ENCODE measurements around the gene HOGA1.

- TF ChIP-seq, protein P1, sequence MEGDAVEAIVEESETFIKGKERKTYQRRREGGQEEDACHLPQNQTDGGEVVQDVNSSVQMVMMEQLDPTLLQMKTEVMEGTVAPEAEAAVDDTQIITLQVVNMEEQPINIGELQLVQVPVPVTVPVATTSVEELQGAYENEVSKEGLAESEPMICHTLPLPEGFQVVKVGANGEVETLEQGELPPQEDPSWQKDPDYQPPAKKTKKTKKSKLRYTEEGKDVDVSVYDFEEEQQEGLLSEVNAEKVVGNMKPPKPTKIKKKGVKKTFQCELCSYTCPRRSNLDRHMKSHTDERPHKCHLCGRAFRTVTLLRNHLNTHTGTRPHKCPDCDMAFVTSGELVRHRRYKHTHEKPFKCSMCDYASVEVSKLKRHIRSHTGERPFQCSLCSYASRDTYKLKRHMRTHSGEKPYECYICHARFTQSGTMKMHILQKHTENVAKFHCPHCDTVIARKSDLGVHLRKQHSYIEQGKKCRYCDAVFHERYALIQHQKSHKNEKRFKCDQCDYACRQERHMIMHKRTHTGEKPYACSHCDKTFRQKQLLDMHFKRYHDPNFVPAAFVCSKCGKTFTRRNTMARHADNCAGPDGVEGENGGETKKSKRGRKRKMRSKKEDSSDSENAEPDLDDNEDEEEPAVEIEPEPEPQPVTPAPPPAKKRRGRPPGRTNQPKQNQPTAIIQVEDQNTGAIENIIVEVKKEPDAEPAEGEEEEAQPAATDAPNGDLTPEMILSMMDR (IDR thresholded peaks at IDR 0.05), result no peak
- no peak for TF ChIP-seq POLR2A (IDR thresholded peaks at IDR 0.05)
These were observed 59.3 kb downstream of the HOGA1 start for GRCh38 chr10:97643441-97643985.

Data from adrenal gland (tissue), 5 donors.